ENCODE data around the gene DDX25.

Gene DDX25

GRCh38 chr11:125959931-125960330 lies 55.6 kb downstream of the DDX25 start:
- Histone ChIP-seq H2AK5ac (ENCODE audit: low read depth, low read length) (no peak overlapping the region), H3K23ac (ENCODE audit: low read depth, low read length, poor library complexity) (no peak overlapping the region)

GRCh38 chr11:125960771-125961170 lies 56.5 kb downstream of the DDX25 start:
- Histone ChIP-seq H3K14ac (ENCODE audit: low read length) (no peak overlapping the region), H3K4me3 (ENCODE audit: low read length in 2 of 2) (no peak overlapping the region), H2BK15ac (ENCODE audit: low read length) (no peak overlapping the region), H2BK5ac (ENCODE audit: low read length) (no peak overlapping the region), H2BK120ac (ENCODE audit: low read depth, low read length) (no peak overlapping the region), H2AK5ac (ENCODE audit: low read depth, low read length) (no peak overlapping the region), H3K23ac (ENCODE audit: low read depth, low read length, poor library complexity) (no peak overlapping the region), H3K27me3 (ENCODE audit: control insufficient read depth in 3 of 3, insufficient read depth in 3 of 3, low read depth in 1 of 3, low read length in 3 of 3) (no peaks in the 10 kb centered on the region), H2BK12ac (ENCODE audit: low read length) (no peak overlapping the region), H3K4me1 (ENCODE audit: control insufficient read depth in 2 of 2, insufficient read depth in 1 of 2, low read depth in 1 of 2, low read length in 2 of 2) (peaks cover 0 to 2% of the 10 kb centered on the region in 2 donors), H3K36me3 (replicated peaks in 1 of 2; ENCODE audit: control insufficient read depth in 2 of 2, insufficient read depth in 2 of 2, low read length in 2 of 2) (peaks cover 31 to 32% of the 10 kb centered on the region in 2 donors), H3K4ac (ENCODE audit: low read length) (no peak overlapping the region), H3K9ac (ENCODE audit: low read depth, low read length, poor library complexity) (no peak overlapping the region), H3K18ac (ENCODE audit: low read length) (no peak overlapping the region), H3K4me2 (ENCODE audit: insufficient read depth, low read length, poor library complexity, severe bottlenecking) (no peak overlapping the region), H3K9me3 (replicated peaks in 1 of 2; ENCODE audit: control insufficient read depth in 2 of 2, insufficient read depth in 1 of 2, low read depth in 1 of 2, low read length in 2 of 2) (peaks cover 8 to 32% of the 10 kb centered on the region in 2 donors), H3K27ac (replicated peaks; ENCODE audit: low read length) (no peak overlapping the region), H4K91ac (ENCODE audit: low read depth, low read length, poor library complexity) (no peak overlapping the region), H3K79me1 (ENCODE audit: low read depth, low read length) (no peaks in the 10 kb centered on the region), H4K8ac (ENCODE audit: low read depth, low read length) (no peak overlapping the region), H2AFZ (ENCODE audit: low read length) (no peak overlapping the region)
- no peak for DNase-seq (ENCODE audit: low spot score)
- no CpG with 5 or more reads among the region's 6 CpGs for WGBS, 2 donors (ENCODE audit: extremely low coverage in 2 of 2, insufficient read length in 2 of 2, insufficient replicate concordance in 1 of 2)

More at GRCh38 chr11:125959931-125960330, 55.6 kb downstream of the DDX25 start:
- Histone ChIP-seq H3K4me2 (ENCODE audit: insufficient read depth, low read length, poor library complexity, severe bottlenecking) (no peak overlapping the region), H3K4me3 (ENCODE audit: low read length in 2 of 2) (no peak overlapping the region), H3K27me3 (ENCODE audit: control insufficient read depth in 3 of 3, insufficient read depth in 3 of 3, low read depth in 1 of 3, low read length in 3 of 3) (no peaks in the 10 kb centered on the region), H3K9me3 (replicated peaks in 1 of 2; ENCODE audit: control insufficient read depth in 2 of 2, insufficient read depth in 1 of 2, low read depth in 1 of 2, low read length in 2 of 2) (peaks cover 6 to 32% of the 10 kb centered on the region in 2 donors), H4K8ac (ENCODE audit: low read depth, low read length) (no peak overlapping the region), H3K18ac (ENCODE audit: low read length) (no peak overlapping the region), H2BK12ac (ENCODE audit: low read length) (no peak overlapping the region), H2BK5ac (ENCODE audit: low read length) (no peak overlapping the region), H2BK120ac (ENCODE audit: low read depth, low read length) (no peak overlapping the region), H3K9ac (ENCODE audit: low read depth, low read length, poor library complexity) (no peak overlapping the region), H2BK15ac (ENCODE audit: low read length) (no peak overlapping the region), H3K27ac (replicated peaks; ENCODE audit: low read length) (no peak overlapping the region), H2AFZ (ENCODE audit: low read length) (no peak overlapping the region), H3K79me1 (ENCODE audit: low read depth, low read length) (no peaks in the 10 kb centered on the region), H3K14ac (ENCODE audit: low read length) (no peak overlapping the region), H4K91ac (ENCODE audit: low read depth, low read length, poor library complexity) (no peak overlapping the region), H3K36me3 (replicated peaks in 1 of 2; ENCODE audit: control insufficient read depth in 2 of 2, insufficient read depth in 2 of 2, low read length in 2 of 2) (peaks cover 29 to 32% of the 10 kb centered on the region in 2 donors), H3K4me1 (ENCODE audit: control insufficient read depth in 2 of 2, insufficient read depth in 1 of 2, low read depth in 1 of 2, low read length in 2 of 2) (peaks cover 0 to 2% of the 10 kb centered on the region in 2 donors), H3K4ac (ENCODE audit: low read length) (no peak overlapping the region)
- no CpG with 5 or more reads among the region's 10 CpGs for WGBS, 2 donors (ENCODE audit: extremely low coverage in 2 of 2, insufficient read length in 2 of 2, insufficient replicate concordance in 1 of 2)
- DNase-seq (ENCODE audit: low spot score), result no peak

- WGBS, 2 donors (ENCODE audit: extremely low coverage in 2 of 2, insufficient read length in 2 of 2, insufficient replicate concordance in 1 of 2), result no CpG with 5 or more reads among the region's 4 CpGs
- H2BK12ac ChIP-seq (ENCODE audit: low read length), result no peak overlapping the region
- no peak overlapping the region for H3K23ac ChIP-seq (ENCODE audit: low read depth, low read length, poor library complexity)
- H3K36me3 ChIP-seq (replicated peaks in 1 of 2; ENCODE audit: control insufficient read depth in 2 of 2, insufficient read depth in 2 of 2, low read length in 2 of 2), result peaks cover 3 to 11% of the 10 kb centered on the region in 2 donors
- no peak overlapping the region for H3K18ac ChIP-seq (ENCODE audit: low read length)
- no peak overlapping the region for H2AK5ac ChIP-seq (ENCODE audit: low read depth, low read length)
- no peak overlapping the region for H4K91ac ChIP-seq (ENCODE audit: low read depth, low read length, poor library complexity)
- no peak overlapping the region for H2AFZ ChIP-seq (ENCODE audit: low read length)
- H3K4me1 ChIP-seq (ENCODE audit: control insufficient read depth in 2 of 2, insufficient read depth in 1 of 2, low read depth in 1 of 2, low read length in 2 of 2), result no peaks in the 10 kb centered on the region
- no peak overlapping the region for H2BK15ac ChIP-seq (ENCODE audit: low read length)
- no peak overlapping the region for H3K27ac ChIP-seq (replicated peaks; ENCODE audit: low read length)
- no peaks in the 10 kb centered on the region for H3K27me3 ChIP-seq (ENCODE audit: control insufficient read depth in 3 of 3, insufficient read depth in 3 of 3, low read depth in 1 of 3, low read length in 3 of 3)
- no peak overlapping the region for H4K8ac ChIP-seq (ENCODE audit: low read depth, low read length)
- no peak overlapping the region for H3K9ac ChIP-seq (ENCODE audit: low read depth, low read length, poor library complexity)
- no peak overlapping the region for H3K4ac ChIP-seq (ENCODE audit: low read length)
- no peak for DNase-seq (ENCODE audit: low spot score)
- no peak overlapping the region for H3K4me2 ChIP-seq (ENCODE audit: insufficient read depth, low read length, poor library complexity, severe bottlenecking)
- H2BK5ac ChIP-seq (ENCODE audit: low read length), result no peak overlapping the region
- H3K9me3 ChIP-seq (replicated peaks in 1 of 2; ENCODE audit: control insufficient read depth in 2 of 2, insufficient read depth in 1 of 2, low read depth in 1 of 2, low read length in 2 of 2), result peaks cover 6 to 13% of the 10 kb centered on the region in 2 donors
- no peaks in the 10 kb centered on the region for H3K79me1 ChIP-seq (ENCODE audit: low read depth, low read length)
- H3K4me3 ChIP-seq (ENCODE audit: low read length in 2 of 2), result no peak overlapping the region
- H2BK120ac ChIP-seq (ENCODE audit: low read depth, low read length), result no peak overlapping the region
- no peak overlapping the region for H3K14ac ChIP-seq (ENCODE audit: low read length)
Observed at GRCh38 chr11:125967515-125967914, 63.2 kb downstream of the DDX25 start.

GRCh38 chr11:125968354-125968753 lies 64.0 kb downstream of the DDX25 start:
- H3K9me3 ChIP-seq (replicated peaks in 1 of 2; ENCODE audit: control insufficient read depth in 2 of 2, insufficient read depth in 1 of 2, low read depth in 1 of 2, low read length in 2 of 2), result peaks cover 4% of the 10 kb centered on the region in 2 donors
- no peak overlapping the region for H3K9ac ChIP-seq (ENCODE audit: low read depth, low read length, poor library complexity)
- H2AFZ ChIP-seq (ENCODE audit: low read length), result no peak overlapping the region
- H3K4me1 ChIP-seq (ENCODE audit: control insufficient read depth in 2 of 2, insufficient read depth in 1 of 2, low read depth in 1 of 2, low read length in 2 of 2), result no peaks in the 10 kb centered on the region
- no peak overlapping the region for H2BK120ac ChIP-seq (ENCODE audit: low read depth, low read length)
- H3K27ac ChIP-seq (replicated peaks; ENCODE audit: low read length), result no peak overlapping the region
- no peak overlapping the region for H2BK12ac ChIP-seq (ENCODE audit: low read length)
- no peak overlapping the region for H4K8ac ChIP-seq (ENCODE audit: low read depth, low read length)
- no peaks in the 10 kb centered on the region for H3K27me3 ChIP-seq (ENCODE audit: control insufficient read depth in 3 of 3, insufficient read depth in 3 of 3, low read depth in 1 of 3, low read length in 3 of 3)
- no CpG with 5 or more reads among the region's 7 CpGs for WGBS, 2 donors (ENCODE audit: extremely low coverage in 2 of 2, insufficient read length in 2 of 2, insufficient replicate concordance in 1 of 2)
- no peak overlapping the region for H3K4me2 ChIP-seq (ENCODE audit: insufficient read depth, low read length, poor library complexity, severe bottlenecking)
- no peak overlapping the region for H3K4me3 ChIP-seq (ENCODE audit: low read length in 2 of 2)
- H4K91ac ChIP-seq (ENCODE audit: low read depth, low read length, poor library complexity), result no peak overlapping the region
- no peak overlapping the region for H3K4ac ChIP-seq (ENCODE audit: low read length)
- no peaks in the 10 kb centered on the region for H3K79me1 ChIP-seq (ENCODE audit: low read depth, low read length)
- no peak overlapping the region for H3K18ac ChIP-seq (ENCODE audit: low read length)
- no peak overlapping the region for H3K14ac ChIP-seq (ENCODE audit: low read length)
- DNase-seq (ENCODE audit: low spot score), result no peak
- no peak overlapping the region for H2AK5ac ChIP-seq (ENCODE audit: low read depth, low read length)
- H2BK5ac ChIP-seq (ENCODE audit: low read length), result no peak overlapping the region
- no peak overlapping the region for H3K23ac ChIP-seq (ENCODE audit: low read depth, low read length, poor library complexity)
- H2BK15ac ChIP-seq (ENCODE audit: low read length), result no peak overlapping the region
- peaks cover 3 to 11% of the 10 kb centered on the region in 2 donors for H3K36me3 ChIP-seq (replicated peaks in 1 of 2; ENCODE audit: control insufficient read depth in 2 of 2, insufficient read depth in 2 of 2, low read length in 2 of 2)
